ENCODE measurements around the gene MYH7.

DNA sequence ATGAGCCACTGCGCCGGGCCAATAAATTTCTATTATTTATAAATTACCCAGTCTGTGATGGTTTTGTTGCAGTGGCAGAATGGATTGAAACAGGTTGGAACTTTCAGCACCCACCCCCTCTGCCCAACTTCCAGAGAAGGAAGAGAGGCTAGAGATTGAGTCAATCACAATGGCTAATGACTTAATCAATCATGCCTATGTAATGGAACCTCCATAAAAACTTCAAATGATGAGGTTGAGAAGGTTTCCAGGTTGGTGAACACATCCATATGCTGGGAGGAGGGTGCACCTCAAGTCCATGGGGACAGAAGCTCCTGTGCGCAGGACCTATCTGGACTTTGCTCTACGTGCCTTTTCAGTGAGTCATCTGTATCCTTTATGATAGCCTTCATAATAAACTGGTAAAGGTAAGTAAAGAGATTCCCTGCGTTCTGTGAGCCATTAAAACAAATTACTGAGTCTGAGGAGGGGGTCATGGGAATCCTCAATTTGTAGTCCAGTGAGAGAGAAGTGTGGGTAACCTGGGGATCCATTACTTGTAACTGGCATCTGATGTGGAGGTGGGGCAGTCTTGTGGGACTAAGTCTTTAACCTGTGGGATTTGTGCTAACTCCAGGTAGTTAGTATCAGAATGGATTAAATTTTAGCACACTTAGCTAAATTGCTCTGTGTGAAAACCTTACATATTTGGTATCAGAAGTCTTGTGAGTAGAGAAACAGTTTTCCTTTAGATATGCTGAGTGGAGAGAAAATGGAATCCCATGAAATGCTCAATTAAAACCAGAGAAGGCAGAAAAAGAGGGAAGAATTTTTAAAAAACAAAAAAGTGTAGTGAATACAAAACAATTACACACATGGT is 22.4 kb upstream of the MYH7 start:
- TF ChIP-seq, protein P1, sequence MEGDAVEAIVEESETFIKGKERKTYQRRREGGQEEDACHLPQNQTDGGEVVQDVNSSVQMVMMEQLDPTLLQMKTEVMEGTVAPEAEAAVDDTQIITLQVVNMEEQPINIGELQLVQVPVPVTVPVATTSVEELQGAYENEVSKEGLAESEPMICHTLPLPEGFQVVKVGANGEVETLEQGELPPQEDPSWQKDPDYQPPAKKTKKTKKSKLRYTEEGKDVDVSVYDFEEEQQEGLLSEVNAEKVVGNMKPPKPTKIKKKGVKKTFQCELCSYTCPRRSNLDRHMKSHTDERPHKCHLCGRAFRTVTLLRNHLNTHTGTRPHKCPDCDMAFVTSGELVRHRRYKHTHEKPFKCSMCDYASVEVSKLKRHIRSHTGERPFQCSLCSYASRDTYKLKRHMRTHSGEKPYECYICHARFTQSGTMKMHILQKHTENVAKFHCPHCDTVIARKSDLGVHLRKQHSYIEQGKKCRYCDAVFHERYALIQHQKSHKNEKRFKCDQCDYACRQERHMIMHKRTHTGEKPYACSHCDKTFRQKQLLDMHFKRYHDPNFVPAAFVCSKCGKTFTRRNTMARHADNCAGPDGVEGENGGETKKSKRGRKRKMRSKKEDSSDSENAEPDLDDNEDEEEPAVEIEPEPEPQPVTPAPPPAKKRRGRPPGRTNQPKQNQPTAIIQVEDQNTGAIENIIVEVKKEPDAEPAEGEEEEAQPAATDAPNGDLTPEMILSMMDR (IDR thresholded peaks at IDR 0.05; ENCODE audit: insufficient read depth, low read depth, low read length): no peak
- TF ChIP-seq EZH2 (IDR thresholded peaks at IDR 0.05; ENCODE audit: insufficient read depth, low read length): no peak

All from astrocyte (in vitro differentiated cells and primary cell).